Right lobe of liver (tissue), 4 donors: Measurements from ENCODE around the gene CHKA.

Experiments
- CTCF ChIP-seq, 4 donors: fragments of 200-600 bp in 3 of 4; fragments of 450-650 bp in 1 of 4; IDR thresholded peaks; one replicate each; pipeline versions ENCODE4 v1.5.1 to v1.8.0; 2016 to 2022; ENCODE audit warnings: antibody characterized with exemption in 4 of 4, mild to moderate bottlenecking in 2 of 4
- POLR2A ChIP-seq: fragments of 450-650 bp; IDR thresholded peaks from one replicate; pipeline ENCODE4 v1.6.1; 2017; ENCODE audit warnings: antibody characterized with exemption, mild to moderate bottlenecking
- donor health status: DM: no; HTN: no; CAD: no.
- donor health status: DM: no; HTN: no; CAD: no.
- donor health status: DM: no; HTN: yes; CAD: no.

- TF ChIP-seq CTCF (IDR thresholded peaks at IDR 0.05) (no peak), POLR2A (no peak)
Measured at GRCh38 chr11:68083517-68083916, 37.7 kb downstream of the CHKA start.
